ENCODE results near the gene SOCS2. TPM values are rescaled to one million over a fixed set of nuclear protein-coding genes. Genes with fewer than 3 reads are reported as not detected.
"Not testable (repeated sequence)": the region's sequence is repeated elsewhere in the genome, so short reads cannot be mapped to it uniquely, and the experiment has no call there.

The SOCS2 gene
- 21.0 and 31.9 TPM in 2 replicates for total RNA-seq (2014; rRNA removed; shearing (Covaris generic))
- polyA plus RNA-seq (2015; cell fraction: cytosol; rRNA removed), result 22.1 and 28.0 TPM in 2 replicates
- 54.1 and 68.0 TPM in 2 replicates for polyA plus RNA-seq (2015; cell fraction: nucleus; rRNA removed)

GRCh38 chr12:93571925-93572711, at the start of gene SOCS2:
SOCS2 (plus strand) TSS chr12:93572675; CDS start chr12:93572898, 223 bp downstream.
- in situ Hi-C loops (cut with HindIII; ENCODE audit: low pct_unique_long_range_greater_than_20kb, low sequenced_read_pairs), result no loop called here
- DNase-seq (ENCODE audit: low read depth, low spot score), result no peak

GRCh38 chr12:93524386-93525133, 47.9 kb upstream of the SOCS2 start:
- in situ Hi-C loops (cut with HindIII; ENCODE audit: low pct_unique_long_range_greater_than_20kb, low sequenced_read_pairs), result no loop called here
- DNase-seq (ENCODE audit: low read depth, low spot score), result no peak

- DNase-seq (ENCODE audit: low read depth, low spot score), result peak; percentile 31
- in situ Hi-C loops (cut with HindIII; ENCODE audit: low pct_unique_long_range_greater_than_20kb, low sequenced_read_pairs), result no loop called here
These were observed 45.6 kb upstream of the SOCS2 start for GRCh38 chr12:93526786-93527428.

- in situ Hi-C loops (cut with HindIII; ENCODE audit: low pct_unique_long_range_greater_than_20kb, low sequenced_read_pairs), result no loop called here
- DNase-seq (ENCODE audit: low read depth, low spot score), result no peak
These were observed 42.1 kb upstream of the SOCS2 start for GRCh38 chr12:93530358-93530757.

- no peak for DNase-seq (ENCODE audit: low read depth, low spot score)
- in situ Hi-C loops (cut with HindIII; ENCODE audit: low pct_unique_long_range_greater_than_20kb, low sequenced_read_pairs), result no loop called here
These were observed 39.2 kb upstream of the SOCS2 start for GRCh38 chr12:93533310-93533709.

GRCh38 chr12:93536111-93536765, 36.2 kb upstream of the SOCS2 start:
- in situ Hi-C loops (cut with HindIII; ENCODE audit: low pct_unique_long_range_greater_than_20kb, low sequenced_read_pairs), result no loop called here
- DNase-seq (ENCODE audit: low read depth, low spot score), result no peak

- peak; percentile 8 for DNase-seq (ENCODE audit: low read depth, low spot score)
- in situ Hi-C loops (cut with HindIII; ENCODE audit: low pct_unique_long_range_greater_than_20kb, low sequenced_read_pairs), result no loop called here
These were observed 35.5 kb upstream of the SOCS2 start for GRCh38 chr12:93536766-93537488.

GRCh38 chr12:93537769-93538168, 34.7 kb upstream of the SOCS2 start:
- in situ Hi-C loops (cut with HindIII; ENCODE audit: low pct_unique_long_range_greater_than_20kb, low sequenced_read_pairs), result no loop called here

GRCh38 chr12:93539821-93540220, 32.7 kb upstream of the SOCS2 start:
- in situ Hi-C loops (cut with HindIII; ENCODE audit: low pct_unique_long_range_greater_than_20kb, low sequenced_read_pairs), result no loop called here
- DNase-seq (ENCODE audit: low read depth, low spot score), result no peak

More at GRCh38 chr12:93537769-93538168, 34.7 kb upstream of the SOCS2 start:
- peak; percentile 58 for DNase-seq (ENCODE audit: low read depth, low spot score)

- in situ Hi-C loops (cut with HindIII; ENCODE audit: low pct_unique_long_range_greater_than_20kb, low sequenced_read_pairs), result no loop called here
- no peak for DNase-seq (ENCODE audit: low read depth, low spot score)
These were observed 32.0 kb upstream of the SOCS2 start for GRCh38 chr12:93540466-93540865.

GRCh38 chr12:93541578-93542225, 30.8 kb upstream of the SOCS2 start:
- in situ Hi-C loops (cut with HindIII; ENCODE audit: low pct_unique_long_range_greater_than_20kb, low sequenced_read_pairs), result no loop called here

GRCh38 chr12:93547778-93548177, 24.7 kb upstream of the SOCS2 start:
- in situ Hi-C loops (cut with HindIII; ENCODE audit: low pct_unique_long_range_greater_than_20kb, low sequenced_read_pairs), result no loop called here
- no peak for DNase-seq (ENCODE audit: low read depth, low spot score)

More at GRCh38 chr12:93541578-93542225, 30.8 kb upstream of the SOCS2 start:
- DNase-seq (ENCODE audit: low read depth, low spot score), result no peak

GRCh38 chr12:93549174-93549573, 23.3 kb upstream of the SOCS2 start:
- in situ Hi-C loops (cut with HindIII; ENCODE audit: low pct_unique_long_range_greater_than_20kb, low sequenced_read_pairs), result no loop called here
- no peak for DNase-seq (ENCODE audit: low read depth, low spot score)

GRCh38 chr12:93550748-93551611, 21.5 kb upstream of the SOCS2 start:
- in situ Hi-C loops (cut with HindIII; ENCODE audit: low pct_unique_long_range_greater_than_20kb, low sequenced_read_pairs), result no loop called here
- DNase-seq (ENCODE audit: low read depth, low spot score), result no peak

GRCh38 chr12:93552427-93552826, 20.0 kb upstream of the SOCS2 start:
- no peak for DNase-seq (ENCODE audit: low read depth, low spot score)
- in situ Hi-C loops (cut with HindIII; ENCODE audit: low pct_unique_long_range_greater_than_20kb, low sequenced_read_pairs), result no loop called here

- DNase-seq (ENCODE audit: low read depth, low spot score); in situ Hi-C loops (cut with HindIII; ENCODE audit: low pct_unique_long_range_greater_than_20kb, low sequenced_read_pairs): not testable (repeated sequence)
These were observed 14.6 kb upstream of the SOCS2 start for GRCh38 chr12:93557879-93558278.

All from SK-MEL-5 (cell line).